ENCODE measurements around the gene GGACT.
"Not testable (repeated sequence)": the region's sequence is repeated elsewhere in the genome, so short reads cannot be mapped to it uniquely, and the experiment has no call there.

DNA sequence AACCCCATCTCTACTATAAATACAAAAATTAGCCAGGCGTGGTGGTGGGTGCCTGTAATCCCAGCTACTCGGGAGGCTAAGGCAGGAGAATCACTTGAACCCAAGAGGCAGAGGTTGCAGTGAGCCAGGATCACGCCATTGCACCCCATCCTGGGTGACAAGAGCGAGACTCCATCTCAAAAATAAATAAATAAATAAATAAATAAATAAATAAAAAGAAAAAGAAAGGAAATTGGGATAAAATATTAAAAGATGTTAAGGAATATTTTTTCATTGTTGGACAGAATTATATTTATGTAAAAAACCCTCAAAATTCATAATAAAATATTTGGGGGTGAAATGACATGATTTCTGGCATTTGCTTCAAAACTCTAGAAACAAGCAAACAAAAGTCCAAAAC is 11.3 kb downstream of the GGACT start:
- TF ChIP-seq POLR2A (IDR thresholded peaks at IDR 0.05): not testable (repeated sequence)
- TF ChIP-seq, protein P1, sequence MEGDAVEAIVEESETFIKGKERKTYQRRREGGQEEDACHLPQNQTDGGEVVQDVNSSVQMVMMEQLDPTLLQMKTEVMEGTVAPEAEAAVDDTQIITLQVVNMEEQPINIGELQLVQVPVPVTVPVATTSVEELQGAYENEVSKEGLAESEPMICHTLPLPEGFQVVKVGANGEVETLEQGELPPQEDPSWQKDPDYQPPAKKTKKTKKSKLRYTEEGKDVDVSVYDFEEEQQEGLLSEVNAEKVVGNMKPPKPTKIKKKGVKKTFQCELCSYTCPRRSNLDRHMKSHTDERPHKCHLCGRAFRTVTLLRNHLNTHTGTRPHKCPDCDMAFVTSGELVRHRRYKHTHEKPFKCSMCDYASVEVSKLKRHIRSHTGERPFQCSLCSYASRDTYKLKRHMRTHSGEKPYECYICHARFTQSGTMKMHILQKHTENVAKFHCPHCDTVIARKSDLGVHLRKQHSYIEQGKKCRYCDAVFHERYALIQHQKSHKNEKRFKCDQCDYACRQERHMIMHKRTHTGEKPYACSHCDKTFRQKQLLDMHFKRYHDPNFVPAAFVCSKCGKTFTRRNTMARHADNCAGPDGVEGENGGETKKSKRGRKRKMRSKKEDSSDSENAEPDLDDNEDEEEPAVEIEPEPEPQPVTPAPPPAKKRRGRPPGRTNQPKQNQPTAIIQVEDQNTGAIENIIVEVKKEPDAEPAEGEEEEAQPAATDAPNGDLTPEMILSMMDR (IDR thresholded peaks at IDR 0.05): not testable (repeated sequence)

Data from adrenal gland (tissue), 5 donors.